Measurements from ENCODE around the gene THRA.

GRCh38 chr17:40105861-40106759, 43.3 kb downstream of the THRA start:
- TF ChIP-seq ZHX1 (conservative IDR thresholded peaks at IDR 0.05; ENCODE audit: low read length): no peak
- TF ChIP-seq CTCF (IDR thresholded peaks at IDR 0.05 in 2 of 3, conservative IDR thresholded peaks at IDR 0.05 in 1 of 3; ENCODE audit: insufficient read depth in 2 of 3, low read depth in 1 of 3, low read length in 3 of 3): no peak
- TF ChIP-seq PRDM10 (IDR thresholded peaks at IDR 0.05; ENCODE audit: partially characterized antibody): no peak
- no peak for TF ChIP-seq SIX5 (IDR thresholded peaks at IDR 0.05; ENCODE audit: borderline replicate concordance in 1 of 2, insufficient read depth in 1 of 2, low read depth in 1 of 2, low read length in 2 of 2)

Measured in K562 (cell line).